ENCODE data around the gene PCDHGC3. TPM values are rescaled to one million over a fixed set of nuclear protein-coding genes. Genes with fewer than 3 reads are reported as not detected.
A peak's percentile ranks its signal among the peaks of the same experiment; 100 is the strongest.

Gene PCDHGC3
- total RNA-seq, 3 donors from 2014 or later (not counting 1 experiment from before 2014, with no cell fraction given), result 0.68 to 1.5 (median 0.75) TPM

- H3K27me3 Mint-ChIP-seq (ENCODE audit: low read depth in 2 of 2), result no peaks in the 10 kb centered on the region
- intact Hi-C loops (cut with micrococcal nuclease), result loop anchor here (5.0 kb wide), 2 partner anchors 101 to 186 kb away; partner anchors contain the start of gene PCDHGA10
- no peak overlapping the region for H3K27ac ChIP-seq (ENCODE audit: low read length)
Observed at GRCh38 chr5:141512911-141513626, 37.3 kb downstream of the PCDHGC3 start.

DNA sequence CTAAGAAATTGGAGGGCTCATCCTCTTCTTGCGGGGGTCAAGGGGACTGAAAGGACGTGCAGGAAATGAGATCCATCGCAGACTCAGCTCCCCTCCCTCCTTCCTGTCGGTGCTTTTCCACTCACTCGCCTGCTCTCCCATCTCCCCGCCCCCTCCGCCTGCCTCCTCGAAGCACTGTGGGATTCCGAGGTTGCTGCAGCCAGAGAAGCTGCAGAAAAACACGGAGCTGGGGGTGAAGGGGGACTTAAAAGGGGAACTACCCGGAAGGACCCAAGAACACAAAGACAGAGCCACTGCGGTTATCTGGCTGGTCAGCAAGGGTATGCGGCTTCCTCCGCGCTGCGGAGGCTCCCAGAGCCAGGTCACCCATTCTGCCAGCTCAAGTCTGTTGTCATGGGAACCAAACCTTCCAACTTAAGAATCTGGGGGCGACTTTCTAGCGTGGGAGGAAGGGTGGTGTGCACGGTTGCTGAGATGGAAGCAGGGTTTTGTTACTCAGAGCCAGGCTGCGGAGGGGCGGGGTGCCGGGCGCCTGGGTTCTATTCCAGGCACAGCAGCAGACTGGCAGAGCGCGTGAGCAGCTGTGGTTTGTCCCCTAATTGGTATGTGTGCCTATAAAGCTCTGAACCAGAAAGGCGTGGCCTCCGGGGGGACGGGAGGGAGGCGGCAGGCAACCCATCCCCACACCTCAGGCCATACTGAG, 38.0 kb downstream of the PCDHGC3 start:
- peak overlapping the region; percentile 95 for H3K4me3 Mint-ChIP-seq
- H3K27me3 Mint-ChIP-seq (ENCODE audit: low read depth in 2 of 2), result no peaks in the 10 kb centered on the region
- peak overlapping the region; percentile 22 for H3K4me3 ChIP-seq (ENCODE audit: low read length)
- DNase-seq (peak; percentile 39 to 50), ATAC-seq (peak; percentile 27 to 47 (median 28))
- intact Hi-C loops (cut with micrococcal nuclease), result loop anchor here (5.0 kb wide), 2 partner anchors 101 to 186 kb away; partner anchors contain the start of gene PCDHGA10
- no peak overlapping the region for H3K27ac ChIP-seq (ENCODE audit: low read length)
- H3K9me3 Mint-ChIP-seq, result no peaks in the 10 kb centered on the region
- no peaks in the 10 kb centered on the region for H3K9me3 ChIP-seq (ENCODE audit: control insufficient read depth, insufficient read depth, low read length)
- H3K4me1 ChIP-seq (ENCODE audit: control insufficient read depth, insufficient read depth, low read length), result peaks cover 59% of the 10 kb centered on the region
- H3K4me1 Mint-ChIP-seq, result peaks cover 60 to 61% of the 10 kb centered on the region in 2 donors
- H3K36me3 ChIP-seq (ENCODE audit: control insufficient read depth, insufficient read depth, low read length), result peaks cover 38% of the 10 kb centered on the region
- peak overlapping the region; percentile 74 to 82 for H3K27ac Mint-ChIP-seq
- H3K36me3 Mint-ChIP-seq, result peaks cover 7% of the 10 kb centered on the region
- no peak for TF ChIP-seq CTCF (IDR thresholded peaks at IDR 0.05)
- WGBS (ENCODE audit: insufficient coverage), result 26% methylated on average over 29 of the region's 29 CpGs
- no peaks in the 10 kb centered on the region for H3K27me3 ChIP-seq (ENCODE audit: control insufficient read depth, insufficient read depth, low read length)

More at GRCh38 chr5:141512911-141513626, 37.3 kb downstream of the PCDHGC3 start:
- peak; percentile 19 to 31 (median 30) for ATAC-seq
- Mint-ChIP-seq H3K36me3 (peaks cover 3% of the 10 kb centered on the region), H3K4me1 (peaks cover 58 to 61% of the 10 kb centered on the region in 2 donors), H3K4me3 (peak overlapping the region; percentile 95), H3K27ac (peak overlapping the region; percentile 74 to 82), H3K9me3 (no peaks in the 10 kb centered on the region)
- Histone ChIP-seq H3K4me1 (ENCODE audit: control insufficient read depth, insufficient read depth, low read length) (peaks cover 65% of the 10 kb centered on the region), H3K27me3 (ENCODE audit: control insufficient read depth, insufficient read depth, low read length) (no peaks in the 10 kb centered on the region), H3K4me3 (ENCODE audit: low read length) (peak overlapping the region; percentile 22), H3K9me3 (ENCODE audit: control insufficient read depth, insufficient read depth, low read length) (no peaks in the 10 kb centered on the region), H3K36me3 (ENCODE audit: control insufficient read depth, insufficient read depth, low read length) (peaks cover 35% of the 10 kb centered on the region)
- 11% methylated on average over 43 of the region's 43 CpGs for WGBS (ENCODE audit: insufficient coverage)
- no peak for TF ChIP-seq CTCF (IDR thresholded peaks at IDR 0.05)
- DNase-seq, result peak in 1 of 2 donors; percentile 54

DNA sequence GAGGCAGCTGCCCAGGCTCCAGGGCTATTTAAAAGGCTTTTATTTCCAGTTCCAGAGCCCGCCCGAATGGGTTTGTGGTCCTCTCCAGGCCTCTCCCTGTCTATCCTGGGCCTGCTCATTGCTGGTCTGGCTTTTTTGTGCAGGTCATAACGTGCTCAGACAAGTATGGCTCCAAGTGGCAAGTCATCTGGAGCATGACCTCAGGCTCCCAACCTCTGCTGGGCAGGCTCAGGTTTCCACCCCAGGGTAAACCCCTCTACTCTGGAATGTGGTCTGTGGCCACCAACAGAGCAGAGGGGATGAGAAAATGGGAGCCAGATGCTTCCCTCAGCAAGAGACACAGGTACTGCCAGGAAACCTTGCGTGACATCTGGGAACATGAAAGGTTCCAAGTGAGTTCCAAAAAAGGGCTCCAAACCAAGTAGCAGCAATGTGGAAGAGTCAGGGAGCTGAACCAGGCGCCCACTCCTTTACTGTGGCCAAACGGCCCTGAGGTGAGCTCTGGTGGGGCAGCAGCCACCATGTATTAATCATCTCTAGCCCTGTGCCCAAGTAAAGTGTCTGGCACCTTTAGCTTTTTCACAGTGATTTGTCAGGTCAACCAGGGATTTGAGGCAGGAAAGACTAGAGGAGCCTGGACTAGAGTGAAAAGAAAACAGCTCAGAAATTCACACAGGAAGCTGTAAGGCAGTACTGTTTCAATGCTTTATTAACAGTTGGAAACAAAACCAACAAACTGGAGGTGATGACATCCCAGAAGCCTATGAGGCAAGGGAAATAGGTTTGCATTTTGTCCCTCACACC, 38.8 kb downstream of the PCDHGC3 start:
- peaks cover 46% of the 10 kb centered on the region for H3K36me3 ChIP-seq (ENCODE audit: control insufficient read depth, insufficient read depth, low read length)

More for the DNA sequence above, 38.8 kb downstream of the PCDHGC3 start:
- DNase-seq (no peak), ATAC-seq (peak; percentile 41 to 54 (median 41))
- H3K27ac Mint-ChIP-seq, result peak overlapping the region; percentile 74 to 82
- Histone ChIP-seq H3K9me3 (ENCODE audit: control insufficient read depth, insufficient read depth, low read length) (no peaks in the 10 kb centered on the region), H3K4me1 (ENCODE audit: control insufficient read depth, insufficient read depth, low read length) (peaks cover 53% of the 10 kb centered on the region), H3K4me3 (ENCODE audit: low read length) (no peak overlapping the region), H3K27ac (ENCODE audit: low read length) (peak overlapping the region; percentile 28), H3K27me3 (ENCODE audit: control insufficient read depth, insufficient read depth, low read length) (no peaks in the 10 kb centered on the region)
- peaks cover 60 to 66% of the 10 kb centered on the region in 2 donors for H3K4me1 Mint-ChIP-seq
- no peaks in the 10 kb centered on the region for H3K27me3 Mint-ChIP-seq (ENCODE audit: low read depth in 2 of 2)
- TF ChIP-seq CTCF (IDR thresholded peaks at IDR 0.05), result no peak
- peak overlapping the region; percentile 95 for H3K4me3 Mint-ChIP-seq
- intact Hi-C loops (cut with micrococcal nuclease), result loop anchor here (5.0 kb wide), 2 partner anchors 102 to 187 kb away; partner anchors contain the start of gene PCDHGA10
- peaks cover 15% of the 10 kb centered on the region for H3K36me3 Mint-ChIP-seq
- no peaks in the 10 kb centered on the region for H3K9me3 Mint-ChIP-seq
- WGBS (ENCODE audit: insufficient coverage), result 78% methylated on average over 6 of the region's 6 CpGs
